HCT116 (cell line): ENCODE measurements around the gene THRB.

ENCODE experiments used
- EZH2 ChIP-seq: fragments of 200-600 bp; sonication (generic); IDR thresholded peaks from 2 replicates; pipeline ENCODE4 v1.6.1; 2017; ENCODE audit warnings: antibody characterized with exemption, mixed run types
- EZH2phosphoT487 ChIP-seq: fragments of 200-600 bp; IDR thresholded peaks from 2 replicates; pipeline ENCODE4 v1.6.1; 2018; ENCODE audit warnings: antibody characterized with exemption, borderline replicate concordance
- MAX ChIP-seq: IDR thresholded peaks from 2 replicates; pipeline ENCODE4 v1.6.1; 2012
- POLR2A ChIP-seq: IDR thresholded peaks from 2 replicates; pipeline ENCODE4 v1.7.0; 2011; ENCODE audit warnings: borderline replicate concordance; ENCODE audit not compliant: insufficient read depth, insufficient read length; ENCODE audit errors: extremely low read depth
- POLR2AphosphoS5 ChIP-seq: IDR thresholded peaks from 2 replicates; pipeline ENCODE4 v1.6.1; 2011; ENCODE audit warnings: mild to moderate bottlenecking, low read depth, low read length, moderate library complexity
- REST ChIP-seq: IDR thresholded peaks from 2 replicates; pipeline ENCODE4 v1.6.1; 2012; ENCODE audit warnings: low read depth
- ZBTB33 ChIP-seq: IDR thresholded peaks from 2 replicates; pipeline ENCODE4 v1.6.1; 2011; ENCODE audit warnings: mild to moderate bottlenecking, low read length, moderate library complexity; ENCODE audit not compliant: insufficient replicate concordance; ENCODE audit errors: extremely low read depth
- ZFX ChIP-seq: fragments of 450-650 bp; IDR thresholded peaks from 2 replicates; pipeline ENCODE4 v1.6.1; 2017
- ZNF274 ChIP-seq: fragments of 200-500 bp; sonication (Bioruptor generic); IDR thresholded peaks from 2 replicates; pipeline ENCODE4 v1.6.1; 2014; ENCODE audit warnings: mild to moderate bottlenecking, low read depth, low read length, inconsistent platforms
- TF ChIP-seq, protein P1 (sequence below), 3 experiments: fragments of 200-600 bp in 1 of 3; sonication (generic) in 1 of 3; IDR thresholded peaks in 2 of 3; conservative IDR thresholded peaks in 1 of 3; 2 replicates each; pipeline ENCODE4 v1.5.1; 2012 to 2017; ENCODE audit warnings: low read depth in 2 of 3, low read length in 2 of 3, antibody characterized with exemption in 1 of 3, borderline replicate concordance in 1 of 3, control low read depth in 1 of 3, mild to moderate bottlenecking in 1 of 3, mixed read lengths in 1 of 3, mixed run types in 1 of 3, moderate library complexity in 1 of 3; ENCODE audit not compliant: insufficient read depth in 1 of 3
- TF ChIP-seq, protein P2 (sequence below): IDR thresholded peaks from 2 replicates; pipeline ENCODE4 v1.6.1; 2012

GRCh38 chr3:24096271-24096670 lies 398.4 kb downstream of the THRB start:
- TF ChIP-seq, protein P1, sequence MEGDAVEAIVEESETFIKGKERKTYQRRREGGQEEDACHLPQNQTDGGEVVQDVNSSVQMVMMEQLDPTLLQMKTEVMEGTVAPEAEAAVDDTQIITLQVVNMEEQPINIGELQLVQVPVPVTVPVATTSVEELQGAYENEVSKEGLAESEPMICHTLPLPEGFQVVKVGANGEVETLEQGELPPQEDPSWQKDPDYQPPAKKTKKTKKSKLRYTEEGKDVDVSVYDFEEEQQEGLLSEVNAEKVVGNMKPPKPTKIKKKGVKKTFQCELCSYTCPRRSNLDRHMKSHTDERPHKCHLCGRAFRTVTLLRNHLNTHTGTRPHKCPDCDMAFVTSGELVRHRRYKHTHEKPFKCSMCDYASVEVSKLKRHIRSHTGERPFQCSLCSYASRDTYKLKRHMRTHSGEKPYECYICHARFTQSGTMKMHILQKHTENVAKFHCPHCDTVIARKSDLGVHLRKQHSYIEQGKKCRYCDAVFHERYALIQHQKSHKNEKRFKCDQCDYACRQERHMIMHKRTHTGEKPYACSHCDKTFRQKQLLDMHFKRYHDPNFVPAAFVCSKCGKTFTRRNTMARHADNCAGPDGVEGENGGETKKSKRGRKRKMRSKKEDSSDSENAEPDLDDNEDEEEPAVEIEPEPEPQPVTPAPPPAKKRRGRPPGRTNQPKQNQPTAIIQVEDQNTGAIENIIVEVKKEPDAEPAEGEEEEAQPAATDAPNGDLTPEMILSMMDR (IDR thresholded peaks at IDR 0.05 in 2 of 3, conservative IDR thresholded peaks at IDR 0.05 in 1 of 3; ENCODE audit: borderline replicate concordance in 1 of 3, insufficient read depth in 1 of 3, low read depth in 2 of 3, low read length in 2 of 3) = no peak
- TF ChIP-seq ZNF274 = no peak
- TF ChIP-seq, protein P2, sequence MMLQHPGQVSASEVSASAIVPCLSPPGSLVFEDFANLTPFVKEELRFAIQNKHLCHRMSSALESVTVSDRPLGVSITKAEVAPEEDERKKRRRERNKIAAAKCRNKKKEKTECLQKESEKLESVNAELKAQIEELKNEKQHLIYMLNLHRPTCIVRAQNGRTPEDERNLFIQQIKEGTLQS = no peak
- TF ChIP-seq EZH2phosphoT487 = no peak
- no peak for TF ChIP-seq POLR2AphosphoS5
- no peak for TF ChIP-seq POLR2A
- TF ChIP-seq ZBTB33 = no peak
- TF ChIP-seq MAX = no peak
- no peak for TF ChIP-seq ZFX
- no peak for TF ChIP-seq EZH2
- TF ChIP-seq REST = no peak
